Keratinocyte (primary cell): Measurements from ENCODE around the gene NAMPT. TPM values are rescaled to one million over a fixed set of nuclear protein-coding genes. Genes with fewer than 3 reads are reported as not detected.

Experiments
- DNase-seq: peaks from one replicate; pipeline ENCODE4 v3.0.0-alpha.2; 2011; ENCODE audit warnings: low read depth, missing footprints, low spot score
- FAIRE-seq: peaks from 2 replicates; lab custom pipeline; 2011; peaks lifted over from hg19 to GRCh38; lab: Jason Lieb, UNC
- H2AFZ ChIP-seq: 2 replicates; pipeline ENCODE4 v1.6.0; 2012; ENCODE audit warnings: low read length, control low read depth, inconsistent platforms; ENCODE audit not compliant: control insufficient read depth
- H3K27ac ChIP-seq: 2 replicates; pipeline ENCODE4 v1.5.1; 2011; ENCODE audit warnings: low read length; ENCODE audit not compliant: control insufficient read depth, insufficient read depth
- H3K27me3 ChIP-seq: 3 replicates; pipeline ENCODE4 v1.6.0; 2011; ENCODE audit warnings: low read length; ENCODE audit not compliant: control insufficient read depth, insufficient read depth; ENCODE audit errors: extremely low read depth
- H3K36me3 ChIP-seq, 2 experiments: 2 replicates in 1 of 2; 3 replicates in 1 of 2; pipeline ENCODE4 v1.5.1; 2011; ENCODE audit warnings: low read length in 2 of 2, mild to moderate bottlenecking in 1 of 2; ENCODE audit not compliant: control insufficient read depth in 2 of 2, insufficient read depth in 2 of 2; ENCODE audit errors: extremely low read depth in 1 of 2
- H3K4me1 ChIP-seq: 3 replicates; pipeline ENCODE4 v1.5.1; 2011; ENCODE audit warnings: low read length; ENCODE audit not compliant: control insufficient read depth, insufficient read depth; ENCODE audit errors: extremely low read depth
- H3K4me2 ChIP-seq: 3 replicates; pipeline ENCODE4 v1.6.0; 2011; ENCODE audit warnings: low read depth, low read length; ENCODE audit not compliant: control insufficient read depth, insufficient read depth; ENCODE audit errors: extremely low read depth
- H3K4me3 ChIP-seq, 3 experiments: fragments of 200-600 bp in 1 of 3; sonication (generic) in 1 of 3; 2 replicates in 2 of 3; 3 replicates in 1 of 3; pipeline ENCODE4 v1.5.1; 2011 to 2016; ENCODE audit warnings: low read length in 3 of 3, mild to moderate bottlenecking in 3 of 3, control low read depth in 2 of 3, inconsistent platforms in 1 of 3, low read depth in 1 of 3, mixed read lengths in 1 of 3, mixed run types in 1 of 3, moderate library complexity in 1 of 3; ENCODE audit not compliant: control insufficient read depth in 2 of 3, insufficient read depth in 2 of 3; ENCODE audit errors: extremely low read depth in 1 of 3
- H3K79me2 ChIP-seq: 2 replicates; pipeline ENCODE4 v1.6.0; 2012; ENCODE audit warnings: low read length; ENCODE audit not compliant: control insufficient read depth, insufficient read depth
- H3K9ac ChIP-seq: 3 replicates; pipeline ENCODE4 v1.6.0; 2011; ENCODE audit warnings: low read length; ENCODE audit not compliant: control insufficient read depth, insufficient read depth; ENCODE audit errors: extremely low read depth
- H3K9me1 ChIP-seq: 3 replicates; pipeline ENCODE4 v1.6.0; 2011; ENCODE audit warnings: low read length; ENCODE audit not compliant: control insufficient read depth, insufficient read depth; ENCODE audit errors: extremely low read depth
- H3K9me3 ChIP-seq: 2 replicates; pipeline ENCODE4 v1.5.1; 2012; ENCODE audit warnings: low read depth, low read length; ENCODE audit not compliant: control insufficient read depth
- H4K20me1 ChIP-seq: 3 replicates; pipeline ENCODE4 v1.6.0; 2011; ENCODE audit warnings: low read length; ENCODE audit not compliant: control insufficient read depth, insufficient read depth; ENCODE audit errors: extremely low read depth
- CTCF ChIP-seq, 3 experiments: IDR thresholded peaks in 1 of 3; conservative IDR thresholded peaks in 1 of 3; optimal IDR thresholded peaks in 1 of 3; 2 replicates in 2 of 3; 3 replicates in 1 of 3; pipeline versions ENCODE3 to v1.5.1; 2011; ENCODE audit warnings: low read length in 3 of 3, mild to moderate bottlenecking in 3 of 3, moderate library complexity in 2 of 3, control low read depth in 1 of 3, inconsistent platforms in 1 of 3; ENCODE audit not compliant: insufficient read depth in 2 of 3; ENCODE audit errors: extremely low read depth in 1 of 3
- EZH2 ChIP-seq: IDR thresholded peaks from one replicate; pipeline ENCODE4 v1.6.1; 2012; ENCODE audit warnings: inconsistent platforms, mild to moderate bottlenecking, low read length, moderate library complexity
- dilution Hi-C: fragments of 300-500 bp; cut with MboI; formaldehyde crosslinking; loops from one replicate; pipeline ENCODE4 v1.7.0; 2020; ENCODE audit warnings: low sequenced_read_pairs; ENCODE audit not compliant: extremely low pct_ligation_motif_present
- polyA plus RNA-seq, 5 experiments: library from polyadenylated mRNA; depleted of rRNA in 3 of 5; stranded (reverse) in 3 of 5; stranded (forward) in 1 of 5; unstranded in 1 of 5; fragments of >200 nt; gene quantifications; 1 replicate in 1 of 5; 2 replicates in 3 of 5; 3 replicates in 1 of 5; pipeline versions ENCODE4 v1.2.1 to v1.2.3, GENCODE V29; 2011 to 2012; ENCODE audit warnings: missing spikeins in 2 of 5, low read depth in 1 of 5, low replicate concordance in 1 of 5

The NAMPT gene
- polyA plus RNA-seq, 1 donor (not counting 4 experiments of a cell fraction or from before 2014, with no cell fraction given) = 94.2 TPM

- dilution Hi-C loops = no loop called here
- Histone ChIP-seq H3K79me2 (no peaks in the 10 kb centered on the region), H3K9ac (no peak overlapping the region), H3K27me3 (no peaks in the 10 kb centered on the region), H3K9me3 (no peaks in the 10 kb centered on the region), H3K9me1 (no peaks in the 10 kb centered on the region), H3K4me2 (no peak overlapping the region), H2AFZ (no peak overlapping the region), H3K27ac (no peak overlapping the region), H3K4me3 (no peak overlapping the region), H3K4me1 (no peaks in the 10 kb centered on the region), H4K20me1 (no peaks in the 10 kb centered on the region), H3K36me3 (no peaks in the 10 kb centered on the region)
- FAIRE-seq = no peak
- no peak for TF ChIP-seq EZH2
- TF ChIP-seq CTCF (optimal IDR thresholded peaks at IDR 0.05 in 1 of 3, IDR thresholded peaks at IDR 0.05 in 1 of 3, conservative IDR thresholded peaks at IDR 0.05 in 1 of 3; ENCODE audit: extremely low read depth in 1 of 3, insufficient read depth in 2 of 3, low read length in 3 of 3) = no peak
- no peak for DNase-seq
These were observed 58.9 kb downstream of the NAMPT start for GRCh38 chr7:106225856-106226255.

GRCh38 chr7:106224797-106225196 is 60.0 kb downstream of the NAMPT start:
- no peaks in the 10 kb centered on the region for H4K20me1 ChIP-seq
- peaks cover 3% of the 10 kb centered on the region for H3K4me1 ChIP-seq
- no peaks in the 10 kb centered on the region for H3K27me3 ChIP-seq
- no peaks in the 10 kb centered on the region for H3K36me3 ChIP-seq
- H3K4me2 ChIP-seq = no peak overlapping the region
- H3K9me1 ChIP-seq = no peaks in the 10 kb centered on the region
- FAIRE-seq = no peak
- H3K4me3 ChIP-seq = no peak overlapping the region
- no peak overlapping the region for H3K27ac ChIP-seq
- no peak for TF ChIP-seq EZH2
- TF ChIP-seq CTCF (optimal IDR thresholded peaks at IDR 0.05 in 1 of 3, IDR thresholded peaks at IDR 0.05 in 1 of 3, conservative IDR thresholded peaks at IDR 0.05 in 1 of 3; ENCODE audit: extremely low read depth in 1 of 3, insufficient read depth in 2 of 3, low read length in 3 of 3) = no peak
- H3K9ac ChIP-seq = no peak overlapping the region
- H2AFZ ChIP-seq = no peak overlapping the region
- no peaks in the 10 kb centered on the region for H3K79me2 ChIP-seq
- no peak for DNase-seq
- no peaks in the 10 kb centered on the region for H3K9me3 ChIP-seq
- dilution Hi-C loops = no loop called here
